HEK293T (cell line): Measurements from ENCODE around the gene RIPK1.
"Not testable (repeated sequence)": the region's sequence is repeated elsewhere in the genome, so short reads cannot be mapped to it uniquely, and the experiment has no call there.

Experiments
- CTCF ChIA-PET: fragments of 350-600 bp; formaldehyde crosslinking; extraction: SDS; loops from one replicate; lab custom pipeline; 2021; ENCODE audit warnings: antibody characterized with exemption, inconsistent platforms; lab: Yijun Ruan, JAX
- POLR2A ChIA-PET: fragments of 350-600 bp; formaldehyde crosslinking; extraction: SDS; loops from one replicate; lab custom pipeline; 2020; ENCODE audit warnings: antibody characterized with exemption, inconsistent platforms; lab: Yijun Ruan, JAX
- DNase-seq: peaks from one replicate; pipeline ENCODE4 v3.0.0; 2012; ENCODE audit warnings: mixed read lengths; ENCODE audit errors: extremely low spot score
- ARNT ChIP-seq: fragments of 450-650 bp; IDR thresholded peaks from 2 replicates; pipeline ENCODE4 v1.6.1; 2017; ENCODE audit warnings: mild to moderate bottlenecking
- BHLHE40 ChIP-seq: fragments of 450-650 bp; IDR thresholded peaks from 2 replicates; pipeline ENCODE4 v1.6.1; 2016; ENCODE audit warnings: mild to moderate bottlenecking, moderate library complexity, borderline replicate concordance
- CTBP1 ChIP-seq: fragments of 450-650 bp; IDR thresholded peaks from 2 replicates; pipeline ENCODE4 v1.6.1; 2016; ENCODE audit warnings: borderline replicate concordance
- ELF4 ChIP-seq: fragments of 450-650 bp; IDR thresholded peaks from 2 replicates; pipeline ENCODE4 v1.6.1; 2017; ENCODE audit warnings: antibody characterized with exemption
- FOXA1 ChIP-seq: fragments of 450-650 bp; IDR thresholded peaks from 2 replicates; pipeline ENCODE4 v1.6.1; 2016; ENCODE audit warnings: mild to moderate bottlenecking
- FOXK2 ChIP-seq: fragments of 450-650 bp; IDR thresholded peaks from 2 replicates; pipeline ENCODE4 v1.6.1; 2016; ENCODE audit warnings: mild to moderate bottlenecking
- FOXM1 ChIP-seq: fragments of 450-650 bp; IDR thresholded peaks from 2 replicates; pipeline ENCODE4 v1.6.1; 2017; ENCODE audit warnings: mild to moderate bottlenecking, borderline replicate concordance
- HDGF ChIP-seq: fragments of 450-650 bp; IDR thresholded peaks from 2 replicates; pipeline ENCODE4 v1.6.1; 2017; ENCODE audit warnings: antibody characterized with exemption, borderline replicate concordance
- L3MBTL2 ChIP-seq: fragments of 450-650 bp; conservative IDR thresholded peaks from 2 replicates; pipeline ENCODE4 v1.6.1; 2016; ENCODE audit warnings: mild to moderate bottlenecking
- LEF1 ChIP-seq: fragments of 450-650 bp; IDR thresholded peaks from 2 replicates; pipeline ENCODE4 v1.6.1; 2017; ENCODE audit warnings: mild to moderate bottlenecking, borderline replicate concordance
- NFRKB ChIP-seq: fragments of 450-650 bp; IDR thresholded peaks from 2 replicates; pipeline ENCODE4 v1.6.1; 2016; ENCODE audit warnings: mild to moderate bottlenecking, moderate library complexity
- SP1 ChIP-seq: fragments of 450-650 bp; IDR thresholded peaks from 2 replicates; pipeline ENCODE4 v1.6.1; 2017
- SUZ12 ChIP-seq: fragments of 450-650 bp; IDR thresholded peaks from 2 replicates; pipeline ENCODE4 v1.6.1; 2016; ENCODE audit warnings: mild to moderate bottlenecking
- TARDBP ChIP-seq: fragments of 450-650 bp; IDR thresholded peaks from 2 replicates; pipeline ENCODE4 v1.6.1; 2016
- ZNF384 ChIP-seq: fragments of 450-650 bp; IDR thresholded peaks from 2 replicates; pipeline ENCODE4 v1.6.1; 2016
- TF ChIP-seq, protein P1 (sequence below): fragments of 450-650 bp; IDR thresholded peaks from 2 replicates; pipeline ENCODE4 v1.6.1; 2016

The RIPK1 gene

DNA sequence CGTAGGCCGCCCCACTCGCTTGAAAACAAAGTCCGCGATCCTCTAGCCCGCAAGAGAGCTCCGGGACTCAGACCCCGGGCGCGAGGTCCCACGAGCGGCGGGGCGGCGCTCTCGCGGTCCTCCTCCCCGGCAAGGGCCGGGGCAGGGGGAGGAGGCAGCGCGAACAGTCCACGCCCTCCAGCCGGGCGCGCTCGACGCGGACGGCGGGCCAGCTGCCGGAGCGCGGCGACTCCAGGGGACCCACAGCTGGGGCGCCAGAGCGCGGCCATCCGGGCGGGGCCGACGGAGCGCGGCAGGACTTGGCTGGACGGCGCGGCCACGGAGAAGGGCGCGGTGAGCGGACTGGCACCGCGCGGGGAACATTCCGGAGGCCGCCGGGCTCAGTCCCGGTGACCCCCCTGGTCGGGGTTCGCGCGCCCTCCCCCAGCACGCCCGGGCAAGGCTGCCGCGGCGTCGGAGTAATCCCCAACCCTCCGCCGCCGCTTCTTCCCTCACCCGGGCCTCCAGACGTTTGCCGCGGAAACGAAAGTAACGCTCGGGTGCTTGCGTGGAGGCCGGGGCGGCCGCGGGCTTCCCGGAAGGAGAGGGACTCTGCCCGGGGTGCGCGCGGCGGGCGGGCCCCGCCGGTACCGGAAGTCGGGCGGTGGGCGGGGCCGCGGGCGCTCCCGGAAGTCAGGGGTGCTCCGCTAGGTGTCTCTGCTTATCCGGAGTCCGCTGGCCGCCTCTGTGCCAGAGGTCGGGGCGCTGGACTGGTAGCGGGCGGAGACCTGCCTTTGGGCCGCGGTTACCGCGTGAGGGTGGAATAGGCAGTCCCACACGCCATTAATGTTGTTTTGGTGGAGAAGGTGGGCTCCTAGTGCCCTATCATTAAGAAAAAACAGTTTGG, at the start of gene RIPK1:
RIPK1 (plus strand) TSS at position 166 of the 886 bp plus-strand sequence. CDS start 8,330 bp downstream, outside the sequence.
- DNase-seq, result peak; percentile 93
- TF ChIP-seq SUZ12, result no peak
- TF ChIP-seq NFRKB, result no peak
- TF ChIP-seq ARNT, result peak; percentile 30; the same call in 1 of the 2 replicates
- peak; percentile 49; the same call in 1 of the 2 replicates for TF ChIP-seq FOXM1
- no peak for TF ChIP-seq ZNF384
- TF ChIP-seq, protein P1, sequence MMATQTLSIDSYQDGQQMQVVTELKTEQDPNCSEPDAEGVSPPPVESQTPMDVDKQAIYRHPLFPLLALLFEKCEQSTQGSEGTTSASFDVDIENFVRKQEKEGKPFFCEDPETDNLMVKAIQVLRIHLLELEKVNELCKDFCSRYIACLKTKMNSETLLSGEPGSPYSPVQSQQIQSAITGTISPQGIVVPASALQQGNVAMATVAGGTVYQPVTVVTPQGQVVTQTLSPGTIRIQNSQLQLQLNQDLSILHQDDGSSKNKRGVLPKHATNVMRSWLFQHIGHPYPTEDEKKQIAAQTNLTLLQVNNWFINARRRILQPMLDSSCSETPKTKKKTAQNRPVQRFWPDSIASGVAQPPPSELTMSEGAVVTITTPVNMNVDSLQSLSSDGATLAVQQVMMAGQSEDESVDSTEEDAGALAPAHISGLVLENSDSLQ, result no peak
- TF ChIP-seq LEF1, result peak; percentile 82
- peak; percentile 62; the same call in 1 of the 2 replicates for TF ChIP-seq L3MBTL2
- no peak for TF ChIP-seq FOXA1
- ChIA-PET POLR2A (interaction anchor here (0.7 to 3.6 kb wide), 7 partner anchors 69 to 303 kb away, joined by 3 to 17 read pairs (median 4); partner anchors contain the start of gene WRNIP1), CTCF (interaction anchor here (1.0 kb wide), 1 partner anchor 183 kb away, joined by 3 read pairs; no protein-coding TSS in a partner anchor)

DNA sequence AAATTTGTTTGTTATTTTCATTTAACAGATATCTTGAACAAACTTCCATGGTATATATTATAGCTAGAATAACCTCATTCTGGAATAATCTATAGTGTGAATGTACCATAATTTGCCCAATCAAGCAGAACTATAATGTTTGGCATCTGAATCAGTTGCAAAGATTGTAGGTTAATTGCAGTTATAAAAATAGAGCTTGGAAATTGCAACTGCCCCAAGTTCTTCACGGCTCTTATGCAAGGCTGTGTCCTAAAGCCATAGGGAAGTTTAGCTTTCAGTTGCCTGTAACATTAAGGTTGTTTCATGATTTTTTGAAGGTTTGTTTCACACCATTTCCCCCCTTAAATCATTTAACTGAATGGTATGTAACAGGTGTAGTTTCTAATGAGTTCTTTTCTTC, 49.2 kb upstream of the RIPK1 start:
- CTCF ChIA-PET, result interaction anchor here (1.2 kb wide), 1 partner anchor 17 kb away, joined by 4 read pairs; no protein-coding TSS in a partner anchor
- TF ChIP-seq L3MBTL2 (no peak), FOXM1 (no peak), ZNF384 (no peak), TARDBP (no peak), LEF1 (no peak), SP1 (no peak)
- TF ChIP-seq, protein P1, result no peak
- DNase-seq, result no peak
- POLR2A ChIA-PET, result interaction anchor here (0.9 kb wide), 1 partner anchor 20 kb away, joined by 3 read pairs; the partner anchor contains the start of gene NQO2

DNA sequence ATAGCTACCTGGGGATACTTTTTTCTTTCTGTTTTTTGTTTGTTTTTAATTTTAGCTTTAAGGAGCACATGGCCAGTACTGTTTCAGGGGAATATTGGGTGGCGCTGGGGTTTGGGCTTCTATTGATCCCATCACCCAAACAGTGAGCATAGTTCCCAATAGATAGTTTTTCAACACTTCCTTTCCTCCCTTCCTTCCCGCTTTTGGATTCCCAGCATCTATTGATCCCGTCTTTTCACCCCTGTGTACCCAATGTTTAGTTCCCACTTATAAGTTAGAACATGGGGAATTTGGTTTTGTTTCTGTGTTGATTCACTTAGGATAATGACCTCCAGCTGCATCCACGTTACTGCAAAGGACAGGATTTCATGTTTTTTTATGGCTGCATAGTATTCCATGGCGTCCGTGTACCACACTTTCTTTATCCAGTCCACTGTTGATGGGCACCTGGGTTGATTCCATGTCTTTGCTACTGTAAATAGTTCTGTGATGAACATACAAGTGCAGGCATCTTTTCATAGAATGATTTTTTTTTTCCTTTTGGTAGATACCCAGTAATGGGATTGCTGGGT, 48.5 kb upstream of the RIPK1 start:
- TF ChIP-seq SP1 (no peak), ZNF384 (no peak), ELF4 (no peak), SUZ12 (no peak), HDGF (no peak), FOXM1 (no peak), TARDBP (no peak), BHLHE40 (no peak), FOXK2 (no peak), ARNT (no peak), FOXA1 (no peak), LEF1 (no peak), NFRKB (no peak), CTBP1 (no peak), L3MBTL2 (no peak)
- TF ChIP-seq, protein P1, result no peak
- CTCF ChIA-PET, result interaction anchor here (1.2 kb wide), 2 partner anchors 18 to 67 kb away, joined by 4 read pairs; no protein-coding TSS in a partner anchor
- no peak for DNase-seq
- POLR2A ChIA-PET, result interaction anchor here (0.9 kb wide), 1 partner anchor 20 kb away, joined by 3 read pairs; the partner anchor contains the start of gene NQO2

DNA sequence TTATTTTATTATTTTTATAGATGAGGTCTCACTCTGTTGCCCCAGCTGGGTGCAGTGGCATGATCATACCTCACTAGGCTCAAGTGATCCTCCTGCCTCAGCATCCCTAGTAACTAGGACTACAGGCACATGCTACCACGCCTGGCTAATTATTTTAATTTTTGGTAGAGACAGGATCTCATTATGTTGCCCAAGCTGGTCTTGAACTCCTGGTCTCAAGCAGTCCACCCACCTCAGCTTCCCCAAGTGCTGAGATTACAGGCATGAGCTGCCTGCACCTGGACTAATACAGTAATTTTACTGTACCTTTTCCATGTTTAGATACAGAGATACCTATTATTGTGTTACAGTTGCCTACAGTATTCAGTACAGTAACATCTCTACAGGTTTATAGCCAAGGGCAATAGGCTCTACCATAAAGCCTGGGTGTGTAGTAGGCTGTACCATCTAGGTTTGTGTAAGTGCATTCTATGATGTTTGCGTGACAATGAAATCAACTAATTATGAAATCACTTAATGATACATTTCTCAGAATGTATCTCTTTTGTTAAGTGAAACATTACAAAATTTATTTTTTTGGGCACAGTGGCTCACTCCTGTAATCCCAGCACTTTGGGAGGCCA, 47.2 kb upstream of the RIPK1 start:
- DNase-seq, POLR2A ChIA-PET: not testable (repeated sequence)
- CTCF ChIA-PET, result interaction anchor here (0.8 to 1.2 kb wide), 2 partner anchors 19 to 68 kb away, joined by 4 to 5 read pairs; no protein-coding TSS in a partner anchor

DNA sequence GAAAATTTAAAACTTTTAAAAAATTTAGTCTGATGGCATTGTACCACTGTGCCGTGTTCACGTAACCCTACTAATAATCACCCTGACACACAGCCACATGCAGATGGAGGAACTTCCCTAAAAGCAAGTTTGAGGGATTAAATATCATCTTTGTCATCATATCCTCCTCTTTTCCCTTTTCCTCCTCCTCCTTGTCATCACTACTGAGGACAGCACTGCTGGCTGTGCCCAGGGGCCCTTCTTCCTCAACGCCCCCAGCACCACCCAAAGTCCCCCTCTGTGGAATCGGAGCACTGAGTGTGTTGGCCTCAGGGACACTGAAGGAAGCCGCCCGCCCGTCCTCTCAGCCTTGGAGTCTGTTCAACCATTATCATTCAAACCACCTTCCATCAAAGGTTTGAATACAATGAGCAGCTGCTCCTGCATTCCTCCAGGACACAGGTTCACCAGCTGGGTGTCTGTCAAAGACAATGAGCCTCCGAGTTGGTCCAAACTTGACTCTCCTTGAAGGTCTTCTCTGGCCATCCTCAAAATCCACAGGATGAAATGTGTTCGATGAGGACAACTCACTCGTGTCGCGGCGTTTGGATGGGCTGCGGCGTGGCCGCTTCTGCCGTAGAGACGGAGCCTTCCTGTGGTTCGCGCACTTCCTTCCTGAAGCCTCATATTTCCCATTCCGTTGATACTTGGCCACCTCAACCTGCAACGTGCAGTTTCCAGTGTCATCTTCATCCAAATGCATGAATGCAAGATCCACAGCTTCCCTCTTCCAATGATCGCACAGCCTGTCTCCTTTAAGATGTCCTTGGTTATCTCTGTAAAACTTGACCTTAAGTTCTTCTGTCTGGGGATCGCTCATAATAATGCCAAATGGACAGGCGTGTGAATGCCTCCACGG, 45.3 kb upstream of the RIPK1 start:
- POLR2A ChIA-PET, result interaction anchor here (1.0 kb wide), 3 partner anchors 16 to 140 kb away, joined by 3 to 5 read pairs (median 3); no protein-coding TSS in a partner anchor
- no peak for TF ChIP-seq NFRKB
- no peak for TF ChIP-seq FOXK2
- no peak for TF ChIP-seq SP1
- TF ChIP-seq, protein P1, result no peak
- TF ChIP-seq CTBP1, result no peak
- no peak for TF ChIP-seq ARNT
- TF ChIP-seq HDGF, result no peak
- no peak for TF ChIP-seq TARDBP
- no peak for TF ChIP-seq ELF4
- TF ChIP-seq FOXA1, result no peak
- TF ChIP-seq SUZ12, result no peak
- no peak for TF ChIP-seq FOXM1
- TF ChIP-seq L3MBTL2, result no peak
- no peak for TF ChIP-seq BHLHE40
- TF ChIP-seq LEF1, result no peak
- no peak for TF ChIP-seq ZNF384
- DNase-seq, result no peak
- CTCF ChIA-PET, result interaction anchor here (1.0 kb wide), 1 partner anchor 627 kb away, joined by 4 read pairs; no protein-coding TSS in a partner anchor
